ACHN (cell line): ENCODE measurements around the gene CD209.
"Not testable (repeated sequence)": the region's sequence is repeated elsewhere in the genome, so short reads cannot be mapped to it uniquely, and the experiment has no call there.

Experiments used
- DNase-seq: peaks from one replicate; pipeline ENCODE4 v3.0.0-alpha.2; 2015
- in situ Hi-C: cut with HindIII; loops from 2 replicates; pipeline ENCODE4 v1.10.0; 2017; ENCODE audit warnings: low sequenced_read_pairs, low pct_ligation_motif_present, low pct_unique_long_range_greater_than_20kb

Gene CD209

GRCh38 chr19:7773841-7774240 lies 26.5 kb upstream of the CD209 start:
- no peak for DNase-seq
- in situ Hi-C loops = no loop called here

- in situ Hi-C loops = no loop called here
- DNase-seq = no peak
Observed at GRCh38 chr19:7772752-7773291, 25.5 kb upstream of the CD209 start.

GRCh38 chr19:7771072-7771471 lies 23.7 kb upstream of the CD209 start:
- in situ Hi-C loops = no loop called here
- DNase-seq = no peak

GRCh38 chr19:7769171-7769570 lies 21.8 kb upstream of the CD209 start:
- in situ Hi-C loops = no loop called here
- DNase-seq = no peak

- no peak for DNase-seq
- in situ Hi-C loops = no loop called here
Observed at GRCh38 chr19:7767487-7767886, 20.2 kb upstream of the CD209 start.

GRCh38 chr19:7766535-7766934 lies 19.2 kb upstream of the CD209 start:
- DNase-seq = no peak
- in situ Hi-C loops = no loop called here

GRCh38 chr19:7765043-7765442 lies 17.7 kb upstream of the CD209 start:
- DNase-seq, in situ Hi-C loops: not testable (repeated sequence)

GRCh38 chr19:7764157-7764556 lies 16.8 kb upstream of the CD209 start:
- DNase-seq, in situ Hi-C loops: not testable (repeated sequence)

GRCh38 chr19:7763696-7764095 lies 16.4 kb upstream of the CD209 start:
- in situ Hi-C loops = no loop called here

GRCh38 chr19:7762719-7763293 lies 15.5 kb upstream of the CD209 start, which contains the start of gene CLEC4M:
Gene CLEC4M (plus strand): TSS chr19:7763243. CDS start chr19:7763267, 24 bp downstream.
- DNase-seq = no peak
- in situ Hi-C loops = no loop called here

More at GRCh38 chr19:7763696-7764095, 16.4 kb upstream of the CD209 start:
- no peak for DNase-seq

- in situ Hi-C loops = no loop called here
- no peak for DNase-seq
Observed at GRCh38 chr19:7759156-7759555, 11.8 kb upstream of the CD209 start.

GRCh38 chr19:7757358-7757757 lies 10.0 kb upstream of the CD209 start:
- DNase-seq = no peak

GRCh38 chr19:7756258-7756657 lies 8.9 kb upstream of the CD209 start:
- in situ Hi-C loops = no loop called here
- DNase-seq = no peak

More at GRCh38 chr19:7757358-7757757, 10.0 kb upstream of the CD209 start:
- in situ Hi-C loops = no loop called here

- in situ Hi-C loops = no loop called here
- DNase-seq = no peak
Observed at GRCh38 chr19:7751157-7751783, 3.9 kb upstream of the CD209 start.

GRCh38 chr19:7748756-7749155 lies 1.4 kb upstream of the CD209 start:
- in situ Hi-C loops = no loop called here
- no peak for DNase-seq

GRCh38 chr19:7748171-7748570 lies 837 bp upstream of the CD209 start:
- no peak for DNase-seq
- in situ Hi-C loops = no loop called here

- DNase-seq, in situ Hi-C loops: not testable (repeated sequence)
Observed at GRCh38 chr19:7746306-7746705, 1.0 kb downstream of the CD209 start.

- DNase-seq = no peak
- in situ Hi-C loops = no loop called here
Observed at GRCh38 chr19:7744871-7745650, 2.3 kb downstream of the CD209 start.

- in situ Hi-C loops = no loop called here
- DNase-seq = no peak
Observed at GRCh38 chr19:7744199-7744786, 3.0 kb downstream of the CD209 start.
